ENCODE data around the gene ACTR1A. TPM values are rescaled to one million over a fixed set of nuclear protein-coding genes. Genes with fewer than 3 reads are reported as not detected.

The ACTR1A gene
- total RNA-seq, 2 donors from 2014 or later = 91.6 to 114 TPM

- Mint-ChIP-seq H3K27ac (no peak overlapping the region), H3K4me1 (no peaks in the 10 kb centered on the region), H3K27me3 (ENCODE audit: insufficient read depth) (no peaks in the 10 kb centered on the region), H3K9me3 (no peaks in the 10 kb centered on the region), H3K36me3 (ENCODE audit: low read depth) (peaks cover 22% of the 10 kb centered on the region), H3K4me3 (no peak overlapping the region)
- H3K4me3 ChIP-seq (ENCODE audit: low read length) = no peak overlapping the region
- peaks cover 32% of the 10 kb centered on the region for H3K36me3 ChIP-seq (ENCODE audit: control insufficient read depth, insufficient read depth, low read length)
- 93 to 95% methylated on average over 4 to 8 of the region's 9 CpGs for WGBS, 2 experiments (ENCODE audit: insufficient coverage in 1 of 2, insufficient read length in 1 of 2)
- no peak for DNase-seq
- no peaks in the 10 kb centered on the region for H3K27me3 ChIP-seq (ENCODE audit: control insufficient read depth, insufficient read depth, low read length, poor library complexity, severe bottlenecking)
- no peaks in the 10 kb centered on the region for H3K9me3 ChIP-seq (ENCODE audit: control insufficient read depth, low read length)
- H3K27ac ChIP-seq (ENCODE audit: low read depth, low read length) = no peak overlapping the region
- TF ChIP-seq CTCF (conservative IDR thresholded peaks at IDR 0.05) = no peak
- no peak overlapping the region for H3K9ac ChIP-seq (ENCODE audit: extremely low read depth, low read length, poor library complexity, severe bottlenecking)
- no peaks in the 10 kb centered on the region for H3K4me1 ChIP-seq (ENCODE audit: control insufficient read depth, insufficient read depth, low read length)
These were observed 25.9 kb downstream of the ACTR1A start for GRCh38 chr10:102476466-102477141.

GRCh38 chr10:102475451-102476040 is 27.0 kb downstream of the ACTR1A start:
- Mint-ChIP-seq H3K9me3 (no peaks in the 10 kb centered on the region), H3K4me3 (no peak overlapping the region), H3K36me3 (ENCODE audit: low read depth) (peaks cover 13% of the 10 kb centered on the region), H3K27ac (no peak overlapping the region), H3K4me1 (no peaks in the 10 kb centered on the region), H3K27me3 (ENCODE audit: insufficient read depth) (no peaks in the 10 kb centered on the region)
- DNase-seq = no peak
- 94 to 95% methylated on average over 3 to 9 of the region's 9 CpGs for WGBS, 2 experiments (ENCODE audit: insufficient coverage in 1 of 2, insufficient read length in 1 of 2)
- H3K4me1 ChIP-seq (ENCODE audit: control insufficient read depth, insufficient read depth, low read length) = no peaks in the 10 kb centered on the region
- TF ChIP-seq CTCF (conservative IDR thresholded peaks at IDR 0.05) = no peak
- no peak overlapping the region for H3K4me3 ChIP-seq (ENCODE audit: low read length)
- H3K9ac ChIP-seq (ENCODE audit: extremely low read depth, low read length, poor library complexity, severe bottlenecking) = no peak overlapping the region
- H3K9me3 ChIP-seq (ENCODE audit: control insufficient read depth, low read length) = no peaks in the 10 kb centered on the region
- no peaks in the 10 kb centered on the region for H3K27me3 ChIP-seq (ENCODE audit: control insufficient read depth, insufficient read depth, low read length, poor library complexity, severe bottlenecking)
- H3K27ac ChIP-seq (ENCODE audit: low read depth, low read length) = no peak overlapping the region
- peaks cover 22% of the 10 kb centered on the region for H3K36me3 ChIP-seq (ENCODE audit: control insufficient read depth, insufficient read depth, low read length)

GRCh38 chr10:102473445-102474331 is 28.8 kb downstream of the ACTR1A start:
- peaks cover 7% of the 10 kb centered on the region for H3K36me3 Mint-ChIP-seq (ENCODE audit: low read depth)
- Histone ChIP-seq H3K27ac (ENCODE audit: low read depth, low read length) (no peak overlapping the region), H3K9me3 (ENCODE audit: control insufficient read depth, low read length) (no peaks in the 10 kb centered on the region), H3K9ac (ENCODE audit: extremely low read depth, low read length, poor library complexity, severe bottlenecking) (no peak overlapping the region), H3K4me1 (ENCODE audit: control insufficient read depth, insufficient read depth, low read length) (no peaks in the 10 kb centered on the region), H3K36me3 (ENCODE audit: control insufficient read depth, insufficient read depth, low read length) (peaks cover 8% of the 10 kb centered on the region), H3K27me3 (ENCODE audit: control insufficient read depth, insufficient read depth, low read length, poor library complexity, severe bottlenecking) (no peaks in the 10 kb centered on the region), H3K4me3 (ENCODE audit: low read length) (no peak overlapping the region)
- TF ChIP-seq CTCF (conservative IDR thresholded peaks at IDR 0.05) = no peak
- H3K4me1 Mint-ChIP-seq = no peaks in the 10 kb centered on the region
- no peak overlapping the region for H3K4me3 Mint-ChIP-seq
- H3K27ac Mint-ChIP-seq = no peak overlapping the region
- 93 to 95% methylated on average over 12 to 27 of the region's 27 CpGs for WGBS, 2 experiments (ENCODE audit: insufficient coverage in 1 of 2, insufficient read length in 1 of 2)
- no peaks in the 10 kb centered on the region for H3K9me3 Mint-ChIP-seq
- DNase-seq = no peak
- H3K27me3 Mint-ChIP-seq (ENCODE audit: insufficient read depth) = no peaks in the 10 kb centered on the region

All from endodermal cell (in vitro differentiated cells).